K562 (cell line): ENCODE results near the gene FNDC11. TPM values are rescaled to one million over a fixed set of nuclear protein-coding genes. Genes with fewer than 3 reads are reported as not detected.
A peak's percentile ranks its signal among the peaks of the same experiment; 100 is the strongest.

Experiments
- ATAC-seq: fragments of 200-7000 bp; cut with Tn5 transposase; 3 replicates; pipeline ENCODE4 v1.9.1; 2020; ENCODE audit warnings: moderate library complexity
- BruUV-seq: library from RNA; stranded (reverse); fragments of 400-500 nt; replicated peaks from 2 replicates; lab custom pipeline; 2021; lab: Mats Ljungman, UMichigan
- CTCF ChIA-PET: fragments of 300-600 bp; formaldehyde crosslinking; extraction: SDS; loops from one replicate; lab custom pipeline; 2021; ENCODE audit warnings: low intra/inter-chr PET ratio; lab: Yijun Ruan, JAX
- POLR2A ChIA-PET: fragments of 300-600, 350-650 bp; sonication (Branson Sonifier 250); formaldehyde crosslinking; extraction: SDS; loops from one replicate; lab custom pipeline; 2021; ENCODE audit warnings: antibody characterized with exemption, inconsistent platforms; lab: Yijun Ruan, JAX
- DNase-seq, 4 experiments: peaks; one replicate each; pipeline versions ENCODE4 v3.0.0 to v3.0.0-alpha.2; 2011 to 2018; ENCODE audit warnings: low spot score in 3 of 4, mixed read lengths in 3 of 4; ENCODE audit errors: extremely low read depth in 1 of 4
- FAIRE-seq: peaks from 2 replicates; lab custom pipeline; 2011; peaks lifted over from hg19 to GRCh38; lab: Jason Lieb, UNC
- H2AFZ ChIP-seq: 2 replicates; pipeline ENCODE4 v1.6.0; 2011; ENCODE audit warnings: low read depth, low read length, control low read depth, inconsistent platforms
- H3K27ac ChIP-seq: fragments of 200-600 bp; 3 replicates; pipeline ENCODE4 v1.8.0; 2011; ENCODE audit warnings: low read depth, mild to moderate bottlenecking, control low read depth, inconsistent platforms, low read length, moderate library complexity, mixed read lengths; ENCODE audit errors: extremely low read depth
- H3K27me3 ChIP-seq, 2 experiments: fragments of 300-600 bp in 1 of 2; 2 replicates in 1 of 2; 3 replicates in 1 of 2; pipeline versions ENCODE4 v1.6.0 to v1.8.0; 2011; ENCODE audit warnings: inconsistent platforms in 2 of 2, low read length in 2 of 2, mild to moderate bottlenecking in 1 of 2, mixed read lengths in 1 of 2, moderate library complexity in 1 of 2; ENCODE audit not compliant: control insufficient read depth in 2 of 2, insufficient read depth in 2 of 2
- H3K36me3 ChIP-seq: fragments of 300-600 bp; 3 replicates; pipeline ENCODE4 v1.8.0; 2011; ENCODE audit warnings: mild to moderate bottlenecking, low read length, inconsistent platforms; ENCODE audit not compliant: control insufficient read depth, insufficient read depth
- H3K4me1 ChIP-seq, 2 experiments: fragments of 200-600 bp in 1 of 2; replicated peaks in 1 of 2; 2 replicates in 1 of 2; 3 replicates in 1 of 2; pipeline versions ENCODE4 v1.5.1 to v1.8.0; 2011; ENCODE audit warnings: inconsistent platforms in 2 of 2, low read length in 2 of 2, mild to moderate bottlenecking in 1 of 2, mixed read lengths in 1 of 2, moderate library complexity in 1 of 2; ENCODE audit not compliant: control insufficient read depth in 2 of 2, insufficient read depth in 2 of 2
- H3K4me2 ChIP-seq: 2 replicates; pipeline ENCODE4 v1.6.1; 2011; ENCODE audit warnings: low read length, control low read depth, inconsistent platforms, mixed read lengths; ENCODE audit not compliant: insufficient read depth
- H3K4me3 ChIP-seq: fragments of 200-600 bp; sonication (generic), shearing (Covaris generic); 2 replicates; pipeline ENCODE4 v1.5.1; 2016; ENCODE audit warnings: control low read depth, inconsistent platforms
- H3K79me2 ChIP-seq: fragments of 200-600 bp; 3 replicates; pipeline ENCODE4 v1.8.0; 2011; ENCODE audit warnings: low read length, inconsistent platforms; ENCODE audit not compliant: control insufficient read depth, insufficient read depth
- H3K9ac ChIP-seq, 2 experiments: 2 replicates each; pipeline versions ENCODE4 v1.6.0 to v1.6.1; 2011; ENCODE audit warnings: low read depth in 2 of 2, low read length in 2 of 2, control low read depth in 1 of 2, inconsistent platforms in 1 of 2, mild to moderate bottlenecking in 1 of 2, mixed read lengths in 1 of 2; ENCODE audit not compliant: insufficient read depth in 1 of 2
- H3K9me1 ChIP-seq: one replicate; pipeline ENCODE4 v1.6.0; 2011; ENCODE audit warnings: inconsistent platforms, mild to moderate bottlenecking, low read length, moderate library complexity; ENCODE audit not compliant: control insufficient read depth, insufficient read depth
- H3K9me3 ChIP-seq: replicated peaks from 2 replicates; pipeline ENCODE4 v1.5.1; 2011; ENCODE audit warnings: low read depth, low read length, inconsistent platforms; ENCODE audit not compliant: control insufficient read depth, insufficient read depth
- H4K20me1 ChIP-seq: replicated peaks from 2 replicates; pipeline ENCODE4 v1.6.1; 2011; ENCODE audit warnings: low read length, inconsistent platforms, mixed read lengths; ENCODE audit not compliant: control insufficient read depth, insufficient read depth
- ATF1 ChIP-seq, 2 experiments: fragments of 450-650 bp in 1 of 2; IDR thresholded peaks; 2 replicates each; pipeline ENCODE4 v1.6.1; 2016; ENCODE audit warnings: missing compliant biosample characterization in 1 of 2, missing genetic modification characterization in 1 of 2
- KLF10 ChIP-seq: fragments of 250-450 bp; sonication (Bioruptor Pico); IDR thresholded peaks from 2 replicates; pipeline ENCODE4 v1.6.1; 2021; ENCODE audit warnings: matching md5 sums
- MYBL2 ChIP-seq, 2 experiments: fragments of 450-650 bp in 1 of 2; sonication (generic) in 1 of 2; formaldehyde crosslinking in 1 of 2; IDR thresholded peaks; 2 replicates each; pipeline versions ENCODE4 v1.6.1 to v1.8.1; 2017 to 2022; ENCODE audit warnings: borderline replicate concordance in 1 of 2, inconsistent platforms in 1 of 2, low read depth in 1 of 2, mild to moderate bottlenecking in 1 of 2, missing genetic modification reagents in 1 of 2, moderate library complexity in 1 of 2
- NUFIP1 ChIP-seq: fragments of 450-650 bp; IDR thresholded peaks from 2 replicates; pipeline ENCODE4 v1.6.1; 2018; ENCODE audit not compliant: partially characterized antibody
- ZNF407 ChIP-seq: fragments of 450-650 bp; IDR thresholded peaks from 2 replicates; pipeline ENCODE4 v1.6.1; 2016; ENCODE audit warnings: low read depth
- whole genome bisulfite sequencing: fragments of 100-300 bp; shearing (Covaris generic); methylation state at CpG from one replicate; pipeline ENCODE4 v1.1.6; 2016; ENCODE audit warnings: low coverage, mixed read lengths; ENCODE audit not compliant: insufficient coverage; ENCODE audit errors: missing lambda C conversion rate; 5-methylcytosine and 5-hydroxymethylcytosine counted together
- in situ Hi-C: fragments of 300-500 bp; cut with MboI; formaldehyde crosslinking; loops from 4 replicates; pipeline ENCODE4 v1.15.0; 2018; ENCODE audit warnings: inconsistent platforms, mixed read lengths
- intact Hi-C: fragments of 100-400 bp; cut with micrococcal nuclease; formaldehyde crosslinking; loops from 2 replicates; pipeline ENCODE4 v1.14.2; 2022
- polyA plus RNA-seq, 8 experiments: library from polyadenylated mRNA; depleted of rRNA in 4 of 8; stranded (reverse) in 5 of 8; unstranded in 3 of 8; fragments of >200 nt; fragmentation: Nextera tagmentation in 2 of 8; fragmentation: Illumina TruSeq in 1 of 8; extraction: Ambion mirVana in 2 of 8; extraction: Trizol in 1 of 8; gene quantifications; 2 replicates each; pipeline versions ENCODE4 v1.2.1 to v1.2.3, GENCODE V29; 2011 to 2014; ENCODE audit warnings: inconsistent platforms in 1 of 8, missing spikeins in 1 of 8
- total RNA-seq, 7 experiments: library from RNA; depleted of rRNA in 6 of 7; stranded (reverse); fragments of >200 nt in 6 of 7; fragmentation: Illumina TruSeq in 2 of 7; extraction: Trizol in 2 of 7; gene quantifications; 2 replicates each; pipeline versions ENCODE4 v1.2.1 to v1.2.3, GENCODE V29; 2011 to 2021; ENCODE audit warnings: low replicate concordance in 1 of 7

Gene FNDC11
- total and polyA plus RNA-seq, 9 of the 15 experiments (the other 6 are each of a cell fraction or from before 2014, with no cell fraction given), result 0.08 to 2.3 (median 0.64) TPM; not detected in 2

GRCh38 chr20:63596423-63596822 lies 42.5 kb downstream of the FNDC11 start:
- TF ChIP-seq MYBL2 (IDR thresholded peaks at IDR 0.05; ENCODE audit: low read depth) (no peak), MYBL2 (CRISPR knock-in tag; IDR thresholded peaks at IDR 0.05; ENCODE audit: borderline replicate concordance) (no peak), NUFIP1 (no peak), KLF10 (CRISPR knock-in tag) (no peak), ZNF407 (no peak), ATF1 (CRISPR knock-in tag; IDR thresholded peaks at IDR 0.05) (no peak), ATF1 (tag; IDR thresholded peaks at IDR 0.05) (no peak)
- Histone ChIP-seq H3K9me1 (peaks cover 9% of the 10 kb centered on the region), H3K4me3 (no peak overlapping the region), H3K36me3 (peaks cover 51% of the 10 kb centered on the region; the same call in 2 of the 3 replicates), H3K4me1 (peaks cover 0 to 10% of the 10 kb centered on the region in 2 experiments; a peak in 2 of 5 replicates), H3K27ac (no peak overlapping the region), H3K9me3 (no peaks in the 10 kb centered on the region), H3K27me3 (no peaks in the 10 kb centered on the region), H3K4me2 (no peak overlapping the region), H3K9ac (peak overlapping the region in 1 of 2 experiments; percentile 7; a peak in 1 of 4 replicates), H4K20me1 (no peaks in the 10 kb centered on the region), H2AFZ (no peak overlapping the region), H3K79me2 (no peaks in the 10 kb centered on the region)
- in situ Hi-C loops (no loop called here), intact Hi-C loops (no loop called here)
- 67% methylated on average over 6 of the region's 6 CpGs for WGBS
- no peak for FAIRE-seq
- no peak for DNase-seq
- ChIA-PET POLR2A (interaction anchor here (0.5 to 0.6 kb wide), 2 partner anchors 14 to 22 kb away, joined by 3 read pairs; no protein-coding TSS in a partner anchor), CTCF (no interaction called here)
- ATAC-seq, result no peak
- BruUV-seq, result no TSS peak
